HG02943 (cell line): ENCODE measurements around the gene LRGUK.
"Not testable (repeated sequence)": the region's sequence is repeated elsewhere in the genome, so short reads cannot be mapped to it uniquely, and the experiment has no call there.

ENCODE experiments used
- ATAC-seq: cut with Tn5 transposase; IDR thresholded peaks from one replicate; pipeline ENCODE4 v1.9.1; 2021; ENCODE audit warnings: mild to moderate bottlenecking, low read depth, moderate library complexity; ENCODE audit not compliant: unreplicated experiment

The LRGUK gene

GRCh38 chr7:134231296-134231695, 104.2 kb downstream of the LRGUK start:
- not testable (repeated sequence) for ATAC-seq

- ATAC-seq = no peak
These were observed 107.1 kb downstream of the LRGUK start for GRCh38 chr7:134234216-134234615.

GRCh38 chr7:134245253-134245652, 118.1 kb downstream of the LRGUK start:
- ATAC-seq = no peak

GRCh38 chr7:134246347-134246746, 119.2 kb downstream of the LRGUK start:
- ATAC-seq = no peak

- ATAC-seq = no peak
These were observed 119.6 kb downstream of the LRGUK start for GRCh38 chr7:134246761-134247160.

GRCh38 chr7:134248196-134248595, 121.1 kb downstream of the LRGUK start:
- ATAC-seq = no peak

GRCh38 chr7:134254311-134254710, 127.2 kb downstream of the LRGUK start:
- no peak for ATAC-seq

GRCh38 chr7:134255814-134256213, 128.7 kb downstream of the LRGUK start:
- no peak for ATAC-seq

GRCh38 chr7:134262322-134262721, 135.2 kb downstream of the LRGUK start:
- ATAC-seq = no peak

GRCh38 chr7:134276951-134277350, 149.8 kb downstream of the LRGUK start:
- ATAC-seq = no peak

GRCh38 chr7:134278502-134279153, 151.5 kb downstream of the LRGUK start:
- ATAC-seq = no peak

- no peak for ATAC-seq
These were observed 152.2 kb downstream of the LRGUK start for GRCh38 chr7:134279336-134279735.

- ATAC-seq = no peak
These were observed 152.8 kb downstream of the LRGUK start for GRCh38 chr7:134279898-134280297.

- no peak for ATAC-seq
These were observed 153.4 kb downstream of the LRGUK start for GRCh38 chr7:134280508-134280907.

GRCh38 chr7:134284011-134284410, 156.9 kb downstream of the LRGUK start:
- ATAC-seq = no peak

- ATAC-seq = no peak
These were observed 157.8 kb downstream of the LRGUK start for GRCh38 chr7:134284952-134285351.

- ATAC-seq = no peak
These were observed 160.9 kb downstream of the LRGUK start for GRCh38 chr7:134287916-134288659.

GRCh38 chr7:134289423-134289822, 162.3 kb downstream of the LRGUK start:
- no peak for ATAC-seq

- ATAC-seq = no peak
These were observed 162.7 kb downstream of the LRGUK start for GRCh38 chr7:134289841-134290240.

- ATAC-seq = no peak
These were observed 163.1 kb downstream of the LRGUK start for GRCh38 chr7:134290286-134290685.

- peak; percentile 100 for ATAC-seq
These were observed 166.0 kb downstream of the LRGUK start for GRCh38 chr7:134293002-134293740.
